Measurements from ENCODE around the gene ANO5.

DNA sequence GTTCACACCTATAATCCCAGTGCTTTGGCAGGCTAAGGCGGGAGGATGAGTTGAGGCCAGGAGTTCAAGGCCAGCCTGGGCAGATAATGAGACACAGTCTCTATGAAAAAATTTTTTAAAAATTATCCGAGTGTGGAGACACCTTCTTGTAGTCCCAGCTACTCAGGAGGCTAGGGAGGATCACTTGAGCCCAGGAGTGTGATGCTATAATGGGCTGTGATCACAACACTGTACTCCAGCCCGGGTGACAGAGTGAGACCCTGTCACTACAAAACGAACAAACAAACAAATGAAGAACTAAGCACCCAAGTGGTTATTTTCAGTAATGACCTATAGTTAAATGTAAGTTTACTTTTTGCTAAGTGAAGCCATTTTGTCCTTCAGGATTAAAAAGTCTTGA, 32.3 kb downstream of the ANO5 start:
- TF ChIP-seq, protein P1, sequence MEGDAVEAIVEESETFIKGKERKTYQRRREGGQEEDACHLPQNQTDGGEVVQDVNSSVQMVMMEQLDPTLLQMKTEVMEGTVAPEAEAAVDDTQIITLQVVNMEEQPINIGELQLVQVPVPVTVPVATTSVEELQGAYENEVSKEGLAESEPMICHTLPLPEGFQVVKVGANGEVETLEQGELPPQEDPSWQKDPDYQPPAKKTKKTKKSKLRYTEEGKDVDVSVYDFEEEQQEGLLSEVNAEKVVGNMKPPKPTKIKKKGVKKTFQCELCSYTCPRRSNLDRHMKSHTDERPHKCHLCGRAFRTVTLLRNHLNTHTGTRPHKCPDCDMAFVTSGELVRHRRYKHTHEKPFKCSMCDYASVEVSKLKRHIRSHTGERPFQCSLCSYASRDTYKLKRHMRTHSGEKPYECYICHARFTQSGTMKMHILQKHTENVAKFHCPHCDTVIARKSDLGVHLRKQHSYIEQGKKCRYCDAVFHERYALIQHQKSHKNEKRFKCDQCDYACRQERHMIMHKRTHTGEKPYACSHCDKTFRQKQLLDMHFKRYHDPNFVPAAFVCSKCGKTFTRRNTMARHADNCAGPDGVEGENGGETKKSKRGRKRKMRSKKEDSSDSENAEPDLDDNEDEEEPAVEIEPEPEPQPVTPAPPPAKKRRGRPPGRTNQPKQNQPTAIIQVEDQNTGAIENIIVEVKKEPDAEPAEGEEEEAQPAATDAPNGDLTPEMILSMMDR (IDR thresholded peaks at IDR 0.05): no peak
- TF ChIP-seq, protein P2, sequence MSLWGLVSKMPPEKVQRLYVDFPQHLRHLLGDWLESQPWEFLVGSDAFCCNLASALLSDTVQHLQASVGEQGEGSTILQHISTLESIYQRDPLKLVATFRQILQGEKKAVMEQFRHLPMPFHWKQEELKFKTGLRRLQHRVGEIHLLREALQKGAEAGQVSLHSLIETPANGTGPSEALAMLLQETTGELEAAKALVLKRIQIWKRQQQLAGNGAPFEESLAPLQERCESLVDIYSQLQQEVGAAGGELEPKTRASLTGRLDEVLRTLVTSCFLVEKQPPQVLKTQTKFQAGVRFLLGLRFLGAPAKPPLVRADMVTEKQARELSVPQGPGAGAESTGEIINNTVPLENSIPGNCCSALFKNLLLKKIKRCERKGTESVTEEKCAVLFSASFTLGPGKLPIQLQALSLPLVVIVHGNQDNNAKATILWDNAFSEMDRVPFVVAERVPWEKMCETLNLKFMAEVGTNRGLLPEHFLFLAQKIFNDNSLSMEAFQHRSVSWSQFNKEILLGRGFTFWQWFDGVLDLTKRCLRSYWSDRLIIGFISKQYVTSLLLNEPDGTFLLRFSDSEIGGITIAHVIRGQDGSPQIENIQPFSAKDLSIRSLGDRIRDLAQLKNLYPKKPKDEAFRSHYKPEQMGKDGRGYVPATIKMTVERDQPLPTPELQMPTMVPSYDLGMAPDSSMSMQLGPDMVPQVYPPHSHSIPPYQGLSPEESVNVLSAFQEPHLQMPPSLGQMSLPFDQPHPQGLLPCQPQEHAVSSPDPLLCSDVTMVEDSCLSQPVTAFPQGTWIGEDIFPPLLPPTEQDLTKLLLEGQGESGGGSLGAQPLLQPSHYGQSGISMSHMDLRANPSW (CRISPR knock-in tag; conservative IDR thresholded peaks at IDR 0.05; ENCODE audit: low read depth): no peak
- TF ChIP-seq CBFB (CRISPR knock-in tag; IDR thresholded peaks at IDR 0.05; ENCODE audit: low read depth) (no peak), SMAD4 (CRISPR knock-in tag; IDR thresholded peaks at IDR 0.05) (no peak)

Measured in WTC11 (cell line).